HCT116 (cell line): ENCODE measurements around the gene LUZP2. TPM values are rescaled to one million over a fixed set of nuclear protein-coding genes. Genes with fewer than 3 reads are reported as not detected.

Experiments
- ATAC-seq: fragments of 200-7000 bp; cut with Tn5 transposase; 2 replicates; pipeline ENCODE4 v1.9.1; 2020; ENCODE audit warnings: mild to moderate bottlenecking, moderate library complexity
- BruUV-seq: library from RNA; stranded (reverse); fragments of 400-500 nt; replicated peaks from 2 replicates; lab custom pipeline; 2021; lab: Mats Ljungman, UMichigan
- CTCF ChIA-PET: fragments of 300-600 bp; sonication (Branson Sonifier 250); formaldehyde crosslinking; loops from one replicate; lab custom pipeline; 2021; ENCODE audit warnings: antibody characterized with exemption; lab: Charles Lee
- POLR2A ChIA-PET: fragments of 300-600, 350-600 bp; sonication (Branson Sonifier 250); formaldehyde crosslinking; loops from one replicate; lab custom pipeline; 2021; ENCODE audit warnings: antibody characterized with exemption; lab: Charles Lee
- RAD21 ChIA-PET, 2 experiments: fragments of 300-600 bp; sonication (Branson Sonifier 250); formaldehyde crosslinking; loops; one replicate each; lab custom pipeline; 2023; ENCODE audit warnings: low total read pairs in 2 of 2; ENCODE audit not compliant: uncharacterized antibody in 2 of 2, unreplicated experiment in 2 of 2, low non-redundant PET in 1 of 2; lab: Charles Lee
- DNase-seq: peaks from one replicate; pipeline ENCODE4 v3.0.0-alpha.2; 2010; ENCODE audit warnings: low read depth, low spot score
- H2AFZ ChIP-seq: fragments of 200-600 bp; shearing (Covaris generic), sonication (generic); 2 replicates; pipeline ENCODE4 v1.6.1; 2017; ENCODE audit warnings: low read depth, mixed run types, mixed read lengths, antibody characterized with exemption, low read length; ENCODE audit not compliant: poor library complexity, severe bottlenecking
- H3K27ac ChIP-seq: 2 replicates; pipeline ENCODE4 v1.5.1; 2012; ENCODE audit warnings: low read depth, low read length
- H3K27me3 ChIP-seq: fragments of 200-600 bp; sonication (generic); 2 replicates; pipeline ENCODE4 v1.6.1; 2016; ENCODE audit warnings: mixed run types, low read length, mixed read lengths; ENCODE audit not compliant: insufficient read depth
- H3K36me3 ChIP-seq, 2 experiments: fragments of 200-500 bp in 1 of 2; fragments of 200-600 bp in 1 of 2; sonication (Bioruptor generic) in 1 of 2; sonication (generic) in 1 of 2; 2 replicates each; pipeline versions ENCODE4 v1.5.1 to v1.6.1; 2014 to 2016; ENCODE audit warnings: low read length in 2 of 2, inconsistent platforms in 1 of 2, mixed read lengths in 1 of 2, mixed run types in 1 of 2; ENCODE audit not compliant: insufficient read depth in 2 of 2, control insufficient read depth in 1 of 2
- H3K4me1 ChIP-seq, 2 experiments: fragments of 200-600 bp in 1 of 2; sonication (generic) in 1 of 2; 2 replicates each; pipeline versions ENCODE4 v1.5.1 to v1.6.1; 2012 to 2017; ENCODE audit warnings: low read length in 2 of 2, inconsistent platforms in 1 of 2, mild to moderate bottlenecking in 1 of 2, mixed read lengths in 1 of 2, mixed run types in 1 of 2, moderate library complexity in 1 of 2; ENCODE audit not compliant: insufficient read depth in 2 of 2, control insufficient read depth in 1 of 2
- H3K4me2 ChIP-seq: fragments of 200-600 bp; sonication (generic); 2 replicates; pipeline ENCODE4 v1.6.1; 2017; ENCODE audit warnings: mixed run types, low read length, mixed read lengths
- H3K4me3 ChIP-seq, 2 experiments: fragments of 200-600 bp in 1 of 2; sonication (generic) in 1 of 2; replicated peaks in 1 of 2; 2 replicates each; pipeline ENCODE4 v1.5.1; 2011 to 2016; ENCODE audit warnings: low read length in 2 of 2, control low read depth in 1 of 2, low read depth in 1 of 2, mild to moderate bottlenecking in 1 of 2, mixed read lengths in 1 of 2, mixed run types in 1 of 2
- H3K79me2 ChIP-seq: fragments of 200-600 bp; sonication (generic); 2 replicates; pipeline ENCODE4 v1.6.1; 2017; ENCODE audit warnings: mild to moderate bottlenecking, mixed run types, low read length, moderate library complexity, mixed read lengths; ENCODE audit not compliant: insufficient read depth
- H3K9ac ChIP-seq: fragments of 200-600 bp; sonication (generic); 2 replicates; pipeline ENCODE4 v1.6.1; 2016; ENCODE audit warnings: low read length, mixed read lengths
- H3K9me2 ChIP-seq: fragments of 200-600 bp; sonication (generic), shearing (Covaris generic); 2 replicates; pipeline ENCODE4 v1.6.1; 2017; ENCODE audit warnings: mixed run types, mild to moderate bottlenecking, moderate library complexity; ENCODE audit not compliant: insufficient read depth
- H3K9me3 ChIP-seq, 2 experiments: fragments of 200-500 bp in 1 of 2; fragments of 200-600 bp in 1 of 2; sonication (Bioruptor generic) in 1 of 2; sonication (generic) in 1 of 2; 2 replicates each; pipeline ENCODE4 v1.6.1; 2014 to 2017; ENCODE audit warnings: low read length in 2 of 2, mixed read lengths in 2 of 2, inconsistent platforms in 1 of 2, low read depth in 1 of 2, mild to moderate bottlenecking in 1 of 2, mixed run types in 1 of 2, moderate library complexity in 1 of 2; ENCODE audit not compliant: control insufficient read depth in 1 of 2, insufficient read depth in 1 of 2
- H4K20me1 ChIP-seq: fragments of 200-600 bp; sonication (generic), shearing (Covaris generic); 2 replicates; pipeline ENCODE4 v1.6.1; 2017; ENCODE audit warnings: mixed run types, mild to moderate bottlenecking, moderate library complexity; ENCODE audit not compliant: insufficient read depth
- CEBPB ChIP-seq: IDR thresholded peaks from 2 replicates; pipeline ENCODE4 v1.6.1; 2012; ENCODE audit warnings: low read depth
- EGR1 ChIP-seq: IDR thresholded peaks from 2 replicates; pipeline ENCODE4 v1.6.1; 2012; ENCODE audit warnings: low read depth
- EZH2 ChIP-seq: fragments of 200-600 bp; sonication (generic); IDR thresholded peaks from 2 replicates; pipeline ENCODE4 v1.6.1; 2017; ENCODE audit warnings: antibody characterized with exemption, mixed run types
- EZH2phosphoT487 ChIP-seq: fragments of 200-600 bp; IDR thresholded peaks from 2 replicates; pipeline ENCODE4 v1.6.1; 2018; ENCODE audit warnings: antibody characterized with exemption, borderline replicate concordance
- FOSL1 ChIP-seq: IDR thresholded peaks from 2 replicates; pipeline ENCODE4 v1.6.1; 2012; ENCODE audit warnings: low read depth
- POLR2AphosphoS5 ChIP-seq: IDR thresholded peaks from 2 replicates; pipeline ENCODE4 v1.6.1; 2011; ENCODE audit warnings: mild to moderate bottlenecking, low read depth, low read length, moderate library complexity
- SRF ChIP-seq: IDR thresholded peaks from 2 replicates; pipeline ENCODE4 v1.6.1; 2012; ENCODE audit warnings: low read depth
- ZFX ChIP-seq: fragments of 450-650 bp; IDR thresholded peaks from 2 replicates; pipeline ENCODE4 v1.6.1; 2017
- ZNF274 ChIP-seq: fragments of 200-500 bp; sonication (Bioruptor generic); IDR thresholded peaks from 2 replicates; pipeline ENCODE4 v1.6.1; 2014; ENCODE audit warnings: mild to moderate bottlenecking, low read depth, low read length, inconsistent platforms
- intact Hi-C: fragments of 100-400 bp; cut with micrococcal nuclease; formaldehyde crosslinking; loops from 2 replicates; pipeline ENCODE4 v1.10.0; 2022
- total RNA-seq: library from RNA; stranded (reverse); gene quantifications from one replicate; pipeline ENCODE4 v1.2.1, GENCODE V29; 2021; ENCODE audit not compliant: unreplicated experiment
- TF ChIP-seq, protein P1 (sequence below): IDR thresholded peaks from 2 replicates; pipeline ENCODE4 v1.6.1; 2011; ENCODE audit warnings: mild to moderate bottlenecking, low read length, moderate library complexity; ENCODE audit not compliant: insufficient replicate concordance; ENCODE audit errors: extremely low read depth
- TF ChIP-seq, protein P2 (sequence below): IDR thresholded peaks from 2 replicates; pipeline ENCODE4 v1.6.1; 2012

Gene LUZP2
- total RNA-seq, 1 experiment from 2014 or later, result not detected

DNA sequence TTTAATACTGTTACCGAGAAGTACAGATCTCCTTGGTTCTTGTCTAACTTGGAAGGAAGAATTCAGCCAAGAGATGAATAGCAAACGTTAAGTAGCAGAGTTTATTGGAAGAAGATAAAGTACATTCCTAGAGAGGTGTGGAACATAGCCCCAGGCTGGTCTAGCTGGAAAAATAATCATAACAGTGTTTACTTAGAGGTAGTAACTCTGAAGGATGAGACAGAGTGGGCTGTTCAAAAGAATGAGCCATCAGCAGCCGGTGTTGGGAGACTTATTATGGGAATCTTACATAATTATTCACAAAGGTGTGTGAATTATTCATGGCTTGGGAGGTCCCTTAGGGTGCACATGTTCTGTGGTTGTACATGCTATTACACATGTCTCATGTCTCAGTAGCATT lies 276.5 kb downstream of the LUZP2 start:
- RAD21 ChIA-PET, result no interaction called here

DNA sequence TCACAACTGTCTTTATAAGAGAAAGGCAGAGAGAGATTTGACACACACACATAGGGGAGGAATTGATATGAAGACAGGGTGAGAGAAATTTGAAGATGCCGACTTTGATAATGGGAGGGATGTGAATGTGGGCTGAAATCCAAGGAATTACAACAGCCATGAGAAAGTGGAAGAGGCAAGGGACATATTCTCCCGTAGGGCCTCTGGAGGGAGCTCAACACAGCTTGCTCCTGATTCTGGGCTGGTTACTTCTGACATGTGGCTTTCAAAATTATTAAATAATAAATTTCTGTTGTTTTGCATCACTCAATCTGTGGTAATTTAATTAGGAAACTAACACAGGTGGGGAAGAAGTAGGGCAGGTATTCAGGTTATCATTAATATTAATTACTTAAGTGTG lies 282.9 kb downstream of the LUZP2 start:
- Histone ChIP-seq H3K27ac (no peak overlapping the region), H3K4me2 (no peak overlapping the region), H3K36me3 (no peaks in the 10 kb centered on the region), H3K9me3 (peaks cover 11 to 12% of the 10 kb centered on the region in 2 experiments), H3K4me3 (no peak overlapping the region), H3K27me3 (no peaks in the 10 kb centered on the region), H3K9me2 (no peaks in the 10 kb centered on the region), H3K4me1 (no peaks in the 10 kb centered on the region), H4K20me1 (no peaks in the 10 kb centered on the region), H3K79me2 (no peaks in the 10 kb centered on the region), H2AFZ (no peak overlapping the region), H3K9ac (no peak overlapping the region)
- ATAC-seq (no peak), DNase-seq (no peak)
- CTCF ChIA-PET, result no interaction called here
- RAD21 ChIA-PET, result no interaction called here
- no TSS peak for BruUV-seq
- intact Hi-C loops, result no loop called here
- POLR2A ChIA-PET, result no interaction called here
- TF ChIP-seq FOSL1 (no peak), POLR2AphosphoS5 (no peak), EZH2phosphoT487 (no peak), SRF (no peak), ZNF274 (no peak), EGR1 (no peak), EZH2 (no peak)

More for the DNA sequence above, 276.5 kb downstream of the LUZP2 start:
- CTCF ChIA-PET, result no interaction called here
- intact Hi-C loops, result no loop called here
- Histone ChIP-seq H3K4me3 (no peak overlapping the region), H3K4me2 (no peak overlapping the region), H3K79me2 (no peaks in the 10 kb centered on the region), H4K20me1 (no peaks in the 10 kb centered on the region), H3K27ac (no peak overlapping the region), H3K9ac (no peak overlapping the region), H3K9me2 (no peaks in the 10 kb centered on the region), H3K36me3 (no peaks in the 10 kb centered on the region), H3K9me3 (peaks cover 14 to 16% of the 10 kb centered on the region in 2 experiments), H2AFZ (no peak overlapping the region), H3K27me3 (no peaks in the 10 kb centered on the region), H3K4me1 (no peaks in the 10 kb centered on the region)
- no peak for ATAC-seq
- no peak for DNase-seq
- TF ChIP-seq, protein P1, sequence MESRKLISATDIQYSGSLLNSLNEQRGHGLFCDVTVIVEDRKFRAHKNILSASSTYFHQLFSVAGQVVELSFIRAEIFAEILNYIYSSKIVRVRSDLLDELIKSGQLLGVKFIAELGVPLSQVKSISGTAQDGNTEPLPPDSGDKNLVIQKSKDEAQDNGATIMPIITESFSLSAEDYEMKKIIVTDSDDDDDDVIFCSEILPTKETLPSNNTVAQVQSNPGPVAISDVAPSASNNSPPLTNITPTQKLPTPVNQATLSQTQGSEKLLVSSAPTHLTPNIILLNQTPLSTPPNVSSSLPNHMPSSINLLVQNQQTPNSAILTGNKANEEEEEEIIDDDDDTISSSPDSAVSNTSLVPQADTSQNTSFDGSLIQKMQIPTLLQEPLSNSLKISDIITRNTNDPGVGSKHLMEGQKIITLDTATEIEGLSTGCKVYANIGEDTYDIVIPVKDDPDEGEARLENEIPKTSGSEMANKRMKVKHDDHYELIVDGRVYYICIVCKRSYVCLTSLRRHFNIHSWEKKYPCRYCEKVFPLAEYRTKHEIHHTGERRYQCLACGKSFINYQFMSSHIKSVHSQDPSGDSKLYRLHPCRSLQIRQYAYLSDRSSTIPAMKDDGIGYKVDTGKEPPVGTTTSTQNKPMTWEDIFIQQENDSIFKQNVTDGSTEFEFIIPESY, result no peak
- TF ChIP-seq ZFX (no peak), CEBPB (no peak), SRF (no peak), ZNF274 (no peak)
- TF ChIP-seq, protein P2, sequence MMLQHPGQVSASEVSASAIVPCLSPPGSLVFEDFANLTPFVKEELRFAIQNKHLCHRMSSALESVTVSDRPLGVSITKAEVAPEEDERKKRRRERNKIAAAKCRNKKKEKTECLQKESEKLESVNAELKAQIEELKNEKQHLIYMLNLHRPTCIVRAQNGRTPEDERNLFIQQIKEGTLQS, result no peak
- BruUV-seq, result no TSS peak
- POLR2A ChIA-PET, result no interaction called here
